Common myeloid progenitor, CD34-positive (primary cell): ENCODE results near the gene ANGPTL2.

Experiments used
- CTCF ChIA-PET: fragments of 350-600 bp; sonication (Branson Sonifier 250); formaldehyde crosslinking; loops from one replicate; lab custom pipeline; 2021; ENCODE audit warnings: antibody characterized with exemption; lab: Charles Lee
- POLR2A ChIA-PET: fragments of 350-600 bp; sonication (Branson Sonifier 250); formaldehyde crosslinking; loops from one replicate; lab custom pipeline; 2021; ENCODE audit warnings: antibody characterized with exemption; lab: Charles Lee
- DNase-seq, 3 donors: peaks; one replicate each; pipeline versions ENCODE4 v3.0.0 to v3.0.0-alpha.2; 2013
- H3K27ac ChIP-seq, 2 experiments: 1 replicate in 1 of 2; 2 replicates in 1 of 2; pipeline ENCODE4 v1.7.0; 2013; ENCODE audit warnings: inconsistent platforms in 2 of 2, low read length in 2 of 2, mild to moderate bottlenecking in 2 of 2, low read depth in 1 of 2, moderate library complexity in 1 of 2; ENCODE audit not compliant: severe bottlenecking in 2 of 2, insufficient read depth in 1 of 2, poor library complexity in 1 of 2
- H3K27me3 ChIP-seq, 5 experiments: replicated peaks in 2 of 5; 1 replicate in 3 of 5; 2 replicates in 2 of 5; pipeline versions ENCODE4 v1.6.1 to v1.7.0; 2013; ENCODE audit warnings: low read length in 4 of 5, mild to moderate bottlenecking in 2 of 5, moderate library complexity in 2 of 5, inconsistent platforms in 1 of 5; ENCODE audit not compliant: insufficient read depth in 5 of 5, control insufficient read depth in 4 of 5
- H3K36me3 ChIP-seq, 4 experiments: 1 replicate in 2 of 4; 2 replicates in 2 of 4; pipeline versions ENCODE4 v1.6.1 to v1.7.0; 2013; ENCODE audit warnings: low read length in 3 of 4, control low read depth in 1 of 4, mild to moderate bottlenecking in 1 of 4; ENCODE audit not compliant: control insufficient read depth in 4 of 4, insufficient read depth in 4 of 4
- H3K4me1 ChIP-seq, 4 experiments: 1 replicate in 3 of 4; 2 replicates in 1 of 4; pipeline versions ENCODE4 v1.6.1 to v1.7.1; 2013; ENCODE audit warnings: low read length in 3 of 4, mild to moderate bottlenecking in 3 of 4, control low read depth in 1 of 4, inconsistent platforms in 1 of 4, moderate library complexity in 1 of 4; ENCODE audit not compliant: control insufficient read depth in 4 of 4, insufficient read depth in 4 of 4; ENCODE audit errors: control extremely low read depth in 1 of 4
- H3K4me3 ChIP-seq, 7 experiments: 1 replicate in 4 of 7; 2 replicates in 3 of 7; pipeline versions ENCODE4 v1.5.1 to v1.7.0; 2013; ENCODE audit warnings: mild to moderate bottlenecking in 7 of 7, low read length in 6 of 7, moderate library complexity in 6 of 7, inconsistent platforms in 2 of 7, low read depth in 2 of 7, control low read depth in 1 of 7; ENCODE audit not compliant: insufficient read depth in 4 of 7, control insufficient read depth in 1 of 7; ENCODE audit errors: extremely low read depth in 1 of 7
- H3K9me3 ChIP-seq, 5 experiments: 1 replicate in 4 of 5; 2 replicates in 1 of 5; pipeline versions ENCODE4 v1.6.1 to v1.7.1; 2013; ENCODE audit warnings: low read length in 4 of 5, mild to moderate bottlenecking in 2 of 5, inconsistent platforms in 1 of 5, low read depth in 1 of 5, moderate library complexity in 1 of 5; ENCODE audit not compliant: control insufficient read depth in 4 of 5, insufficient read depth in 2 of 5; ENCODE audit errors: control extremely low read depth in 1 of 5
- WGBS: methylation state at CpG from one replicate; pipeline ENCODE4 v1.1.5; 2013; ENCODE audit not compliant: insufficient coverage; 5-methylcytosine and 5-hydroxymethylcytosine counted together

ANGPTL2 gene

DNA sequence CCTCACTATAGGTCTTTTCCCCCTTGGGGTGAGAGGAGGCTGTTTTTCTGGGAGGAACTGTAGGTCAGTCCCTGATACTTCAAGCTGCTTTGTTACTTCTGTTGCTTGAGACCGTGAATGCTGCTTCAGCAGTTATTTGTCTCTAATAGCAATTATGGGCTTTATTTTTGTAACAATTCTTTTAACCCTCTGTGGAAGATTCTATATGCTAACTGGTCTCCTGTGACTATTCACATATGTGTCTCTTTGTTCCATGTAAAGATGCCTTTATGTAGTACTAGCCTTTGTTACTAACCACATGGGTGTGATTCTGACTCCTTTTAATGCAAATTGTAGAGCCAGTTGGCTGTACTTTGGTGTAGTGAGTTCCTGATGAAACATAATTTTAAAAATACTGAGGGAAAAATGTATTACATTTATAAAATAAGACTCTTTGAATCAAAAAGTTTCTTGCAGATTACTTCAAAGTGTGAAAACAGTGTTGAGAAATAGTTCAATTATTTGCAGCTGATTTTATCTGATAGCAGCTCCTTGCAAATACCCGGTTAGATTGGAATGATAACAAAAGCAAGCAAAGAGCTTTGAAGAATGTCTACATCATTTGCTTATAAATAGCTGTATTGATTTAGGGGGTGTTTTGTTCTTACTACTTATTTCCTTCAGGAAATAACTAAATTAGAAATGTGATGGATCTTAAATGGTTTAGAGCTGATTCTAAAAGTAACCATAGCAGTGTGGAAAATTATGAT, 46.6 kb downstream of the ANGPTL2 start:
- no peak overlapping the region for H3K27ac ChIP-seq
- no peak overlapping the region for H3K4me3 ChIP-seq
- peaks cover 0 to 7% (median 0%) of the 10 kb centered on the region in 5 experiments for H3K9me3 ChIP-seq
- WGBS: no CpG with 5 or more reads among the region's 2 CpGs
- no peaks in the 10 kb centered on the region for H3K4me1 ChIP-seq
- ChIA-PET CTCF (interaction anchor here (1.0 to 1.5 kb wide), 2 partner anchors 24 to 110 kb away, joined by 3 to 4 read pairs; no protein-coding TSS in a partner anchor), POLR2A (no interaction called here)
- DNase-seq: no peak
- H3K27me3 ChIP-seq: peaks cover 0 to 2% (median 0%) of the 10 kb centered on the region in 5 experiments
- no peaks in the 10 kb centered on the region for H3K36me3 ChIP-seq

DNA sequence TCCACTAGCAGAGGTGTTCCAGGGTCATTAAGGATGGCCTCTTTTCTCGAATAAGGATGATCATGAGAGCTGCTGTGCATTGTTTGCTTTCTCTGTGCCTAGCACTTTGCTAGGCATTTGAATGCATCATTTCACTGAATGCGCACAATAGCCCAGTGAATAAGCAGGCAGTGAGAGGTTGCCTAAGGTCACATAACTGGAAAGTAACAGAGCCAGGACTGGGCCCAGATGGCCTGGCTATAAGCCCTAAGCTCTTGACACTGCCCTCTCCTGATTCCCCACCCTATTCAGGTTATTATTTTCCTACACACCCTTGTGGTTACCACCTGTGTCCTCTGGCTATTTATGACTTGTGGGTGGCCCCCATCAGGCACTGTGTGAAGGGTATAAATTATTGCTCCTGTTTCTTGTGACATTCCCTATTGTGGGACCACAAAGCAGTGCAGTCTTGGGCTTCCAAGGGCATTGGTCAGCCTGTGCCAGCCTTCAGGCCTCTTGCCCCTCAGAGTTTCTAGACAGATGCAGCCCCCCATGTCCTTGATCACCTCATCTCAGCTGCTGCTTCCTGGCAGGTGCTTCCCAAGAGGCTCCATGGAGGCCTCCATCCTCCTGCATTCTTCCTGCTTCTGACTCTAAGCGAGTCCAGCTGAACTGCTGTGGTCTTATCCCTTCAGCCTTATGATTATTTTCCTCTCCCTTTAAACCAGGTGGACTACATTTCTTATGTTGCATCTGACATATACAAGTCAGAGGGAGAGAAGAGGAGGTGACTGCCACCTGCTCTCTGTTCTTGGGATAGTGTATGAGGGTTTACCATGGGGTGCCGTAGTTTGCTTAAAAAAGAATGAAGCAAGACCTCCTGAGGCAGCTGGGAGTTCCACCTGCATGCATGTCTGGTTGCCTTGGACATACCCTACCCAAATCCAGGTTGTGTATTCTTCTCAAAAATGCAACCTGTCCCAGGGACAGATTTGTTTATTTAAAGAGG, 47.6 kb downstream of the ANGPTL2 start:
- H3K36me3 ChIP-seq: peaks cover 0 to 3% (median 0%) of the 10 kb centered on the region in 4 experiments
- no peak overlapping the region for H3K4me3 ChIP-seq
- DNase-seq: no peak
- POLR2A ChIA-PET: no interaction called here
- CTCF ChIA-PET: no interaction called here
- WGBS: 93% methylated on average over 2 of the region's 4 CpGs
- H3K27me3 ChIP-seq: peaks cover 0 to 2% (median 0%) of the 10 kb centered on the region in 5 experiments
- peaks cover 0 to 12% (median 0%) of the 10 kb centered on the region in 5 experiments for H3K9me3 ChIP-seq
- H3K4me1 ChIP-seq: no peaks in the 10 kb centered on the region
- no peak overlapping the region for H3K27ac ChIP-seq

DNA sequence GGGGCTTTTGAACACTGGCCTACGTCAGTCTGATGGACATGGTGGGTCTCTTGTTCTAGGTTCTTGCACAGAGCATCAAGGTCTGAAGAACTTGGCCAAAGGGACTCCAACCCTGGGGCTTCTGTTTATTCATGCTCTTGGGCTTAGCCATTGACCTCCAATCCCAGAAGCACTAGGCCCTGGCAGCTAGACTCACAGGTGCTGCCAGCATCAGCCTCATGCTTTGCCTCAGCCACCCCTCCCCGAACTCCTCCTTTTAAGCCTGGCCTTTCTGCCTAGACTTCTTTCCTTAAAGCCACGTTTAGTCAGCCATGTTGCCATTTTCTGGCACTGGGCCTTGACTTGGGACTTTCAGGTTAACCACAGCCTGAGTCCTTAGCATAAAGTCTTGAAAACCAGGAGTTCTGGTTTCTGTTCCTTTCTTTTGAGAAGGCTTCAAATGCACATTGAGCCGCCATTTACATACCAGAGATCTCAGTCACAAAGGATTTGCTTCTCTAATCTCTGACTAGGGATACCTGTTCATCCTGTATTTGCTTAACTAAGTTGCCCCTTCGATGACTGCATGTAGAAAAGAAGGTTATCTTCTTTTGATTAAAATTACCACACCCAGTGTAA, 54.7 kb downstream of the ANGPTL2 start:
- H3K4me3 ChIP-seq: no peak overlapping the region
- WGBS: 96% methylated on average over 3 of the region's 5 CpGs
- no peak overlapping the region for H3K27ac ChIP-seq
- ChIA-PET CTCF (no interaction called here), POLR2A (no interaction called here)
- H3K9me3 ChIP-seq: peaks cover 0 to 12% (median 0%) of the 10 kb centered on the region in 5 experiments
- H3K27me3 ChIP-seq: no peaks in the 10 kb centered on the region
- DNase-seq: no peak
- H3K36me3 ChIP-seq: peaks cover 0 to 3% (median 0%) of the 10 kb centered on the region in 4 experiments
- H3K4me1 ChIP-seq: no peaks in the 10 kb centered on the region

DNA sequence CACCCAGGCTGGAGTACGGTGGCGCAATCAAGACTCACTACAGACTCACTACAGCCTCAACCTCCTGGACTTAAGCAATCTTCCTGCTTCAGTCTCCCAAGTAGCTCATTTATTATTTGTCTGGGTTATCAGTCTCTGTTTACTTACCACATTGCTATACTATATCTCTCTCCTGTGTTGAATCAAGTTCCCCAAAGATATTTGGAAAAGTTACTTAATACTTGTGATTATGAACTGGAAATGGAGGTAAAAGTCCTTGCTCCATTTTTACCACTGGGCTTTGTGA, 55.6 kb downstream of the ANGPTL2 start:
- ChIA-PET POLR2A (no interaction called here), CTCF (interaction anchor here (0.6 to 0.9 kb wide), 3 partner anchors 15 to 257 kb away, joined by 3 read pairs; no protein-coding TSS in a partner anchor)
- Histone ChIP-seq H3K27me3 (no peaks in the 10 kb centered on the region), H3K9me3 (peaks cover 0 to 9% (median 0%) of the 10 kb centered on the region in 5 experiments), H3K36me3 (peaks cover 0 to 3% (median 0%) of the 10 kb centered on the region in 4 experiments), H3K4me3 (no peak overlapping the region), H3K27ac (no peak overlapping the region), H3K4me1 (no peaks in the 10 kb centered on the region)
- WGBS: no CpG with 5 or more reads among the region's 2 CpGs
- DNase-seq: no peak

DNA sequence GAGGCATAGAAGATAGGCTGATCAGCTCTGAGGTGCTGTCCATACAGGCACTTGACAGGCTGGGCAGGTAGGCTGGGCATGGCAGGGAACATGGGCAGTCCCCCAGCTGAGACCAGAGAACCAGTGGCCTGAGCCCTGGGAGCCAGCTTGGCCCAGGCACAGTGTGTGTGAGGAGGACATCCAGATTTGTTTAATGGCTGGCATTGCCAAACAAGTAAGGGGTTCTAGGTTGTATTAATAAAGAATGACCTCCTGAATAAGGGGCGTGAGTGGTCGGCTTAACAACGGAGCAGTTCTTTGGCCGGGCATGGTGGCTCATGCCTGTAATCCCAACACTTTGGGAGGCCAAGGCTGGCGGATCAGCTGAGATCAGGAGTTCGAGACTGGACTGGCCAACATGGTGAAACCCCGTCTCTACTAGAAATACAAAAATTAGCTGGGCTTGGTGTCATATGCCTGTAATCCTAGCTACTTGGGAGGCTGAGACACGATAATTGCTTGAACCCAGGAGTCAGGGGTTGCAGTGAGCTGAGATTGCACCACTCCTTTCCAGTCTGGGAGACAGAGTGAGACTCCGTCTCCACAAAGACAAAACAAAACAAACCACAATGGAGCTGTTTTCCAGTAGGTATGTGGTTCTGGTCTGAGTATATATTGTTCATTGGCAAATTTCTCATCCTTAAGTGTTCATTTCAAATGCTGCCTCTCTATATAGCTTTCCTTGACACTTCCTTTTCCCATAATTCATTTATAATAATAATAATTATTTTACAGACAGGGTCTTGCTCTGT, 56.2 kb downstream of the ANGPTL2 start:
- ChIA-PET POLR2A (no interaction called here), CTCF (interaction anchor here (0.6 to 0.9 kb wide), 3 partner anchors 14 to 257 kb away, joined by 3 read pairs; no protein-coding TSS in a partner anchor)
- DNase-seq: no peak
- no peak overlapping the region for H3K27ac ChIP-seq
- peaks cover 0 to 5% (median 0%) of the 10 kb centered on the region in 5 experiments for H3K9me3 ChIP-seq
- WGBS: over 99% methylated on average over 7 of the region's 9 CpGs
- no peaks in the 10 kb centered on the region for H3K4me1 ChIP-seq
- H3K27me3 ChIP-seq: no peaks in the 10 kb centered on the region
- H3K4me3 ChIP-seq: no peak overlapping the region
- peaks cover 0 to 3% (median 0%) of the 10 kb centered on the region in 4 experiments for H3K36me3 ChIP-seq

DNA sequence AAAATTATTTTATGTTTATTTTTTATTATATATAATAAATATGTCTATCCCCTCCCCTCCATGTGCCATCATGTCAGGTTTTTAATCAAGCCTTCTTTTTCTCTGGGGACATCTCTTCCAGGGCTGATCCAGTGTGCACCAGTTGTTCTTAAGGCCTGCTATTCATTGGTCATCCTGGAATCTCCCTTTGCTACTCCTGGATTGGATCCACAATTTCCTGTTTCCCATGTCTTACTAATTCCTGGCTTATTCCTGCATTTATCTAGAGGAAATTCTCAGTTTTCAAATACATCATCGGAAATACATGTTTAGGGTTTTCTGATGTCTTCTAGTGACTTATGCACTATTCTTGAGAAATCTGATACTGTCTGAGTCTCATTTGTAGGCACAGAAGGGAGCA, 56.8 kb downstream of the ANGPTL2 start:
- H3K27me3 ChIP-seq: no peaks in the 10 kb centered on the region
- peaks cover 0 to 5% (median 0%) of the 10 kb centered on the region in 5 experiments for H3K9me3 ChIP-seq
- peaks cover 0 to 3% (median 0%) of the 10 kb centered on the region in 4 experiments for H3K36me3 ChIP-seq
- POLR2A ChIA-PET: no interaction called here
- CTCF ChIA-PET: no interaction called here
- no CpG with 5 or more reads among the region's 1 CpG for WGBS
- H3K4me3 ChIP-seq: no peak overlapping the region
- H3K4me1 ChIP-seq: no peaks in the 10 kb centered on the region
- DNase-seq: no peak
- no peak overlapping the region for H3K27ac ChIP-seq
